Stomach smooth muscle (tissue), 2 donors: Measurements from ENCODE around the gene TNFSF8.

Source experiments
- H3K27ac ChIP-seq: one replicate; pipeline ENCODE4 v1.7.0; 2013; ENCODE audit warnings: mild to moderate bottlenecking, low read length, inconsistent platforms
- H3K27me3 ChIP-seq, 2 donors: one replicate each; pipeline ENCODE4 v1.7.0; 2013; ENCODE audit warnings: low read length in 2 of 2; ENCODE audit not compliant: insufficient read depth in 2 of 2, control insufficient read depth in 1 of 2
- H3K36me3 ChIP-seq, 2 donors: one replicate each; pipeline ENCODE4 v1.7.0; 2013; ENCODE audit warnings: low read length in 2 of 2; ENCODE audit not compliant: control insufficient read depth in 2 of 2, insufficient read depth in 2 of 2
- H3K4me1 ChIP-seq: one replicate; pipeline ENCODE4 v1.7.0; 2013; ENCODE audit warnings: low read length; ENCODE audit not compliant: control insufficient read depth, insufficient read depth
- H3K4me3 ChIP-seq, 2 donors: one replicate each; pipeline ENCODE4 v1.7.0; 2013; ENCODE audit warnings: low read length in 2 of 2
- H3K9ac ChIP-seq, 2 donors: one replicate each; pipeline ENCODE4 v1.7.0; 2013; ENCODE audit warnings: low read length in 2 of 2, mild to moderate bottlenecking in 1 of 2
- H3K9me3 ChIP-seq, 2 donors: one replicate each; pipeline ENCODE4 v1.7.0; 2013; ENCODE audit warnings: low read length in 2 of 2; ENCODE audit not compliant: control insufficient read depth in 2 of 2
- donor health status: healthy.
- donor health status: Pancreatic carcinoma.

The TNFSF8 gene

GRCh38 chr9:114853071-114853855 is 77.1 kb downstream of the TNFSF8 start:
- Histone ChIP-seq H3K9me3 (no peaks in the 10 kb centered on the region), H3K4me1 (no peaks in the 10 kb centered on the region), H3K27ac (no peak overlapping the region), H3K36me3 (no peaks in the 10 kb centered on the region), H3K9ac (no peak overlapping the region), H3K4me3 (no peak overlapping the region), H3K27me3 (no peaks in the 10 kb centered on the region)

GRCh38 chr9:114852050-114852594 is 78.3 kb downstream of the TNFSF8 start:
- H3K4me3 ChIP-seq, result no peak overlapping the region
- H3K9me3 ChIP-seq, result no peaks in the 10 kb centered on the region
- no peaks in the 10 kb centered on the region for H3K4me1 ChIP-seq
- no peaks in the 10 kb centered on the region for H3K36me3 ChIP-seq
- H3K27ac ChIP-seq, result no peak overlapping the region
- H3K9ac ChIP-seq, result no peak overlapping the region
- no peaks in the 10 kb centered on the region for H3K27me3 ChIP-seq

DNA sequence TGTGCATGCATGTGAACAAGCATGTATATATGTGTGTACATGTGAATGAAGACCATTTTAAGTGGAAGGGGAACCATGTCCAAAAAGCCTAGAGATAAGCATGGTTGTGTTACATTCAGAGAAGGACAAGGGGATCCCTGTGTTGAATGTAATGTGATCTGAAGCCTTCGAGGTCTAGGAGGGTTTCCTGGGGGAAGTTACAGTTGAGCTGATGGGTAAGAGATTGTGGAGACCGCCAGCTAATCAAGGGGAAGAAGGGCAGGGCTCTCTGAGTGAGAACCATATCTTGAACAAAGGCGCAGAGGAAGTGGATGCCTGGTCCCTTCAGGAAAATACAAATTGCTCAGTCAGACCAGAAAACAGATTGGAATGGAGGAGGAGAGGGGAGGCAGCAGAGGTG is 79.1 kb downstream of the TNFSF8 start:
- no peaks in the 10 kb centered on the region for H3K36me3 ChIP-seq
- no peak overlapping the region for H3K27ac ChIP-seq
- H3K9ac ChIP-seq, result no peak overlapping the region
- H3K4me3 ChIP-seq, result no peak overlapping the region
- H3K9me3 ChIP-seq, result no peaks in the 10 kb centered on the region
- no peaks in the 10 kb centered on the region for H3K4me1 ChIP-seq
- no peaks in the 10 kb centered on the region for H3K27me3 ChIP-seq
